ENCODE measurements around the gene GPR173.

GPR173 gene

DNA sequence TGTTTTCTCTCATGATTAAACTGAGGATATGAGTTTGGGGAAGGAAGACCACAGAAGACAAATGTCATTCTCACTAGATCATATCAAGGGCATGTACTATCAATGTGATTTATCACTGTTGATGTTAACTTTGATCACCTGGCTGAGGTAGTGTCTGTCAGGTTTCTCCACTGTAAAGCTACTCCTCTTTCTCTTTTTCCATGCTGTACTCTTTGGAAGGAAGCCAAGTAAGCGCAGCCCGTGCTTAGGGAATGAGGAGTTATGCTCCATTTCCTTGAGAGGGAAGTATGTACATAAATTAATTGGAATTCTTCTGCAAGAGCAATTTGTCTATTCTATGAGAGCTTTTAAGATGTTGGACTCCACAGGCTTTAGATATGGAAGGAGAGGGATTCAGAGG, 41.3 kb downstream of the GPR173 start:
- no peak for FAIRE-seq

DNA sequence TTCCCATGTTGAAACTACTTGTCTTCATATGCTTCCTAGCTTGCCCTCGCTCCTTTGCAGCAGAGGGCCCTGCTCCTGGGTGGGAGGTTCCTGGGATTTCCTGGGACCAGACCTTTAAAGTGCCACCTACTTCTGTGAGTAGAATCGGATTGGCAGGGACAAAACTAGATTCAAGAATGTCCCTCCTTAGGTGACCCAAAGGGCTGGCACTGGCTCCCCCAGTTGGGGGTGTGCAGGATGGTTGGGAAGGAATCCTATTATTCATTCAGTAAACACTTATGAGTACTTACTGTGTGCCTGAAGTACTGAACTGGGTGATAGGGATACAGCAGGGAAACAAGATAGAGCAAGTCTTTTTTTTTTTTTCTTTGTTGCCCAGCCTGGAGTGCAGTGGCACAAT, 42.8 kb downstream of the GPR173 start:
- no peak for FAIRE-seq

- FAIRE-seq = no peak
Measured at GRCh38 chrX:53093177-53093655, 44.6 kb downstream of the GPR173 start.

- peak; percentile 88 for FAIRE-seq
Measured at GRCh38 chrX:53093748-53094581, 45.4 kb downstream of the GPR173 start, which contains the start of gene KANTR. Gene KANTR, plus strand, starts transcription at chrX:53094142. Its CDS starts 30,131 bp downstream, at chrX:53124273.

DNA sequence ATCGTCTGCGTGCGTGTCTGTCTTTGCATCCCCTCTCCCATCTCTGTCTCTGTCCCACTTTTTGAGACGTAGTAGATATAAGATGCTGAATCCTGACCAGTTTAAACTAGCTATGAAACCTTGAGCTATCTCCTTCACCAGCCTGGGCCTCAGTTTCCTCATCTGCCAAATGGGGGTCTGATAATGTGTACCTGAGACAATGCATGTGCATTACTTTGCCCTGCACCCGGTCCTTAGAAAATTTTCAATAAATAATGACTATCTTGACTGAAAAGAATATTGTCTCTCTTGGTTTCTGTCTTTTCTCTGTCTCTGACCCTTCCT, 46.0 kb downstream of the GPR173 start:
- FAIRE-seq = no peak

GRCh38 chrX:53095796-53096195, 47.2 kb downstream of the GPR173 start:
- no peak for FAIRE-seq

- no peak for FAIRE-seq
Measured at GRCh38 chrX:53114864-53115549, 66.4 kb downstream of the GPR173 start.

DNA sequence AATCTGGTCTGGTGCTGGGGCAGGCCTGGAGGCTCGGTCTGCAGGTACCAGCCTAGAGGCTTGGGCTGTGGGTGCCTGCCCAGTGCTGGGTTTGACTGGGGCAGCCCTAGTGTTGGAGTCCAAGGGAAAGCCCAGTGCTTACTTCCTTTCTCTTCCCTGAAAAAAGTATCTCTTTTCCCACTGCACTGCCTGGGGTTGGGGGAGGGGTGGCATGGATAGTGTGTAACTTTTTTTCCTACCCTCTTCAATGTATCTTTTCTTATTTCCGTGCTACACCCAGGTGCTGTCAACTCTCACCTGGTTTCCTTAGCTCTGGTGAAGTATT, 66.9 kb downstream of the GPR173 start:
- no peak for FAIRE-seq

DNA sequence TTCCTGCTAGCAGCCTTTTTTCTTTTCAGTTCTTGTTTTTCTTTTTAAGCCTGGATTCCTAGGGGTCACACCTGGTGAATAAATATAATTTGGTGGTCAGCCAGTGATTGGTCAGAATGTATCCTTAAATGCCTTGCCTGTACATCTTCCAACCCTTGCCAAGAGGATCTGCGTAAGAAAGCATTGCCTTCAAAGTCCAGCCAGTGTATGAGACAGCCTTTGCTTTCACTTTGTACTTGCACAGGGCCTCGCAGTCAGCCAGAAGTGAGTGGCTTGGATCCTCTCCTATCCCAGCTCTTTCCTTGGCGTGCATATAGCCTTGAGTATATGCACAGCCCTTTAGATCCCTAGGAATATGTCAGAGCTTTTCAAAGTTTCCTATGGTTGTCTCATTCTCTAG, 67.5 kb downstream of the GPR173 start:
- no peak for FAIRE-seq

- FAIRE-seq = no peak
Measured at GRCh38 chrX:53122013-53122412, 73.4 kb downstream of the GPR173 start.

DNA sequence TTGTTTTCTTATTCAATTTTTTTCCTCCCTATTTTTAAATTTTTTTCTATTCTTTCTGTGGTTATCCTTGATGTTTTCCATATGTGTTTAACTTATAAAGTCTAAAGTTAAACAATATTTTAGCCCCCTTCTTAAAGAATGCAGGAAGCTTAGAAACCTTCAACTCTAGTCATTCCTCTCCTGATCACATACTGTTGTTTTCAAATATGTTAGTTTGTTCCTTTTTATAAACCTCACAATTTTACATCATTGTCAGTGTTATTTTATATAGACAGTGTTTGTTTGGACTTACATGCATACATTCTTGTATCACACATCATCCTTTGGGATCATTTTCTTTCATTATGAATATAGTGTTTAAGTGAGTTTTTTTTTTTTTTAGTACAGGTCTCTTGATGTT, 76.9 kb downstream of the GPR173 start:
- peak; percentile 15 for FAIRE-seq

- no peak for FAIRE-seq
Measured at GRCh38 chrX:53126377-53126776, 77.8 kb downstream of the GPR173 start.

DNA sequence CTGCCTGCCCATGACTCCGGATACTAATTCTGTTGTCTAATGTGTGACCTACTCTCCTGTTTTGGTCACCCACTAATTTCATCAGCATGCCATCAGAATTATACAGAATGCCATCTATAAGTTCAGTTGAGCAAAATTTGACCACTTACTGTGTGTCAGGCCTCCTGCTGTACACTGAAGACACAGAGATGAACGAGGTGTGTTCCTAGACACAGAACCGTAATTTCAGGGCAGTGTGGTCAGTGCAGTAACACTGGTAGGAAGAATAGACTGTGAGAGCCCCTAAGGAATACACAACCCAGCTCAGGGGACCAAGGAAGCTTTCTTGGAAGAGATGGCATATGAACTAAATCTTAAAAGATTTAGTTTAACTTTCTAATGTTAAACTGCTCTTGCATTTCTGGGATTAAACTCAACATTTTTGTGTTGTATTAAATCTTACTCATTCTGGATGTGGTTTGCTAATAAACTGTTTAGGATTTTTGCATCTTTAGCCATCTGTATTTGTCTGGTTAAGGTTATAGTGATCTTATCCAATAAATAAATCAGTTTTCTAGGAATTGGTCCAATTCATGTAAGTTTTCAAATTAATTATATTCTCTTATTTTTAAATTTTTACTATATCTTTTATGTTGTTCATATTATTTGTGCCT, 79.6 kb downstream of the GPR173 start:
- peak; percentile 83 for FAIRE-seq
